Embryonic facial prominence (tissue), 1 donor: ENCODE data around the gene PLXNA4.

Source experiments
- DNase-seq: peaks from one replicate; pipeline ENCODE4 v3.0.0-alpha.2; 2016; ENCODE audit errors: extremely low spot score

The PLXNA4 gene

DNA sequence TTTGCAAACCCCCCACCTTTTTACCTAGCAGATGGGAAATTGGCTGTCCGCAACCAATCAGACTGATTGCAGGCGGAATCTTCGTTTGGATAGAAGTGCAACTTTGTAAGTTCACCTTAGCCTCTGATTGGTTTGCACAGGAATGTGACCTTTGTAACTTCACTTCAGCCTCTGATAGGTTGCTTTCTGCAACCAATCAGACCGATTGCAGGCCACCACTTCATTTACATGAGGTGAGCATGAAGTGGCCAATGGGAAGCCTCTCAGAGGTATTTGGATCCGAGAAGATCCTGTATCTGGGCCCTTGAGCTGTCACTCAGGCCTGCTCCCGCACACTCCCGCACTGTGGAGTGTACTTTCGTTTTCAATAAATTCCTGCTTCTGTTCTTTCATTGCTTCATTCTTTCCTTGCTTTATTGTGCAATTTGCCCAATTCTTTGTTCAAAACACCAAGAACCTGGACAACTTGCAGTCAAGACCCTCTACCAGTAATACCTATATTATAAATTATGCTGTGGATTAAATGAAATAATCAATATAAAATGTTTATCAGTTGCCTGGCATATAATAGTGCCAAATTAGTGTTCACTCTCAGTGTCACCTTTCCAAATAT, 491.4 kb downstream of the PLXNA4 start:
- no peak for DNase-seq

DNA sequence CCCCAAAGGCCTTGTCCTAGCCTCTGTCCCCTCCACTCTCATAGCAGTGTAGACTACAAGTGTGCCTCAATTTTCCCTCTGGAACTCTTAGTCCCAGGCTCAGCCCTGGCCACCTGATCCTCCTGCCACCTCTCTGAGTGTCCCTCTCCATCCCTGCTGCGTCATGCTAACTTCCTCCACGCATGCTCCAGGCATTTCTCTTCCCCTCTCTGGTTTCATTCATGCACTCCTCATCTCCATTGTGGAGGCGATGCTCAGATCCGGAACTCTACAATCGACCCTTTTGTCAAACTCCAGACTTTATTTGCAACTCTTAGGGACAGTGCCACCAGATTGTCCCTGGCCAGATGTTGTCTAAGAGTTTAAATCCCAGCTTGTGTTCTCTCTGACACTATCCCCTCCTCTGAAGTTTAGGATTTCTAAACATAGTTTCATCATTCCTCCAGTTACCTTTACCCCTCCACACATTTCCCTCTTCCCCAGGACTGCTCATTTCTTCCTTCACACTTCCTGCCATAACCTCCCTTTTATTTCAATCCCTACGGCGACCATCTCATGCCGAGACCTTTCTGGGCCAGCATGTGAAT, 492.6 kb downstream of the PLXNA4 start:
- no peak for DNase-seq

DNA sequence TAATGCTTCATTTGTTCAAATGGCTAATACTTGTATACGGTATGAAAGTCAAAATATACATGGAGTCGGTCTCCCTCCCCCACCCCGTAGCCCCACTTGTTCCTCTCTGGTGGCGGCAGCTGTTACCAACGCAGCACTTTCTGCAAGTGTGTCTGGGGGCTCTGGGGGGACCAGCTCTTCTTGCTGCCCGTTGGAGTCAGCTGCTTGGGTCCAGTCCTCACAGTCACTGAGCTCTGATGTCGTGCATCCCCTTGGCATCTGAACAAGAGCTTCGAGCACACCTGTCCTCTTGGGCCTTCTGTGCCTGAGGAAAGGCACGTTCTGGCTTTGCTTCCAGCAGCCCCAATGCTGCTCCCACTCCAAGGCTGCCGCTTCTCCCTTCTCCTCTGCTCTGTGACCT, 493.1 kb downstream of the PLXNA4 start:
- no peak for DNase-seq

DNA sequence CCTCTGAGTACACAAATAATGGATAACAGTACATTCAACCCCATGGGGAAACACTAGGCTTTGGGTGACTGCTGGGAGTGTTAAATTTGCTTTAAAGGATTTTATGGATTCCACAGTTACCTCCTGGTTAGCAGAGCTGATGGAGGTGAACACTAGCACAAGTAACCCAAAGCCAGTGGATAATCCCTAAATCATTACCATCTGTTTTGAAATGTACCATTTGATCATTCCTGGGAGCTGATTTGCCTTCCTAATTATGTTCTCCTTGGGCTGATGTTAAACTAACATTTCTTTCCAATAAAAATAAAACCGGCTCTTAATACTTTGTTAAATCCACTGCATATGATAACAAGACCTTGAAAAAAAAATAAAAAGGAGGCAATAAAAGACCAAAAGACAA, 493.9 kb downstream of the PLXNA4 start:
- DNase-seq = no peak

DNA sequence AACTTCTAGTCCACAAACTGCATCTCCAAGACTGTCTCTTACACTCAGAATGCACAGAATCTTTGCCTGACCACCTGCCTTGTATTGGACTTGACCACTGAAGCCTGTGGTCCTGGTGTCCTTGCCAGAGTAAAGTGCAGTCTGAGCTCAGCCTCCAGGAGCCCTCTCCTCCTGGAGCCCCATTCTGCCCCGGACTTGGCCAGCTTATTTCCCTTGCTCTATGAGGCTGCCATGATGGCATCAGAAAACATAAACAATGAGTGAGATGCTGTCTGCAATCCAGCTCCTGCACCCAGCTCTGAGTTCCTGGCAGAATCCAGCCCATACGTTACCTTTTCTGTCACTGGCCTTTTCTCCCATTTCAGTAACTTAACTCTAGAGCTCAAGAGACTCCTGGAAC, 494.6 kb downstream of the PLXNA4 start:
- DNase-seq = no peak

DNA sequence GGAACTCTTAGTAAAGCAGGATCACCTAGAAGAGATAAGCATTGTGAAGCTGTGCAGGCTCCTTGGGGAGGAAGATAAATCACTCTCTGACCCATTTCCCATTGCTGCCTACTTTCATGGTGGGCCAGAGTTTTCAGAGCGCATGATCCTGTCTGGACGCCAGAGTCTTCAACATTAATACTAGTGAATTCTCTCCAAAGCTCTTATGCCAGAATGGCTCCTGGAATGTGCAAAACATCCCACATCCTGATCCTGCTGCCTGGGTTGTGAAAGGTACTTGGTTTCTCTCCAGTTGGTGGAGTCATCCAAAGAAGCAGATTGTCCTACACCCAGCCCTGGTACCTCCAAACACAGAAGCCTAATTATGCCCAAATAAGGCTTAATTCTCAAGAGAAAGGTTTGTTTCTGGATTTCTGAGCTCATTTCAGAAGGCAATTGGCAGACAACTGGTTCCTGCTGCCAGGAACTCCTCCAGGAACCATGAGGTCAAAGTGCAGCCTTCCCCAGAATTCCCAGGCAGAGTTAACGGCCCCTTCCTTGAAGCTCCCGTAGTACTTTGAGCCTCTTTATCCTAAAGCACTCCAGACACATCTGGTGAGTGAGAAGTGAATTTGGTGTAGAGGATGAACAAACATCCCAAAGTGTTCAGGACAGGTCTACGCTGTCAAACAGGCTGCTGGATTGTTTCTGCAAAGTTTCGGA, 495.2 kb downstream of the PLXNA4 start:
- no peak for DNase-seq

DNA sequence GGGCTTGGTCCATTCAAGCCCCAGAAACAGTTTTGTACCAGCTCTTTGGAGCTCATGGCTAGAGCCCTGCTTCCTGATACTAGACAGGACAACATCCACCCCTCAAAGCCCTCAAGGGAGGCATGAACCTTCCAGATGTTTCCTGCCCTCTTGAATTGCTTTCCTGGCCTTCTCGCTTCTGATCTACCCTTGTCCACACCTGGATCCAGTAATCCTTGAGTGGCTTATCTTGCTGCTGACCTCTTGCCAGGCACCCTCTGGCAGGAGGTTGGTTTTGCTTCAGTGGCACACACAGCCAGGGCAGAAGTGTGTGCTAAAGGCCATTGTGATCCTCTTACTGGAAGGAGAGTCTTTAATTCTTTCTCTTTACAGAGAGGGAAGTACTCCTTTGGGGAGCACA, 495.8 kb downstream of the PLXNA4 start:
- no peak for DNase-seq

DNA sequence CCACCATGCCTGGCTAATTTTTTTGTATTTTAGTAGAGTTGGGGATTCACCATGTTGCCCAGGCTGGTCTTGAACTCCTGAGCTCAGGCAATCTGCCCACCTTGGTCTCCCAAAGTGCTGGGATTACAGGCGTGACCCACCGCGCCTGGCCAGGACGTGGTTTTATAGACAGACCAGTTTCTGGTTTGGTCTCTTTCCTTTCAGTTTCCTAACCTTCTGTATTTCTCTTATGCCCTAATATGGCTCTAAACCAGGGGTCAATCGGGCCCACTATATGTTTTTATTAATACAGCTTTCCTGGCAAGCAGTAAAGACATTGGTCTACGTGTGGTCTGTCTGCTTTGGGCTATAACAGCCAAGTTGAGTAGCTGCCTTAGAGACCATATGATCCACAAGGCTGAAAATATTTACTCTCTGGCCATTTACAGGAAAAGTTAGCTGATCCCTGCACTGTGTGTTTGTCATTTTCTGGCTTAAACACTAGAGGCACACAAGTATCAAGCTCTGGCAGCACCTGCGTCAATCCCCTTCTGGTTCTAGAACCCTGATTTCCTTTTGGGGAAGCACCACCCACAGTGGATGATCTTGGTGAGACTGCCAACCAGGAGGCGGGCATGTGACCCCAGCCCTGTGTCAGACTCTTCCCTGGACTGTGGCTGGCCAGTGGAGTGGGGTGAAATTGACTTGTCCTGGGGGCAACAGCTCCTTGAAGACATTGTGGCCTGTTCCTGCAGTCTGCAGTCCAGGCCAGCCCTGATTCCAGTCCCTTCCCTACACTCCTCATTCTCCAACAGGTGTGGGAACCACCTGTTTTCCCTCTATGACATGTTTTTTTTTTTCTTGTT, 497.2 kb downstream of the PLXNA4 start:
- DNase-seq = no peak

DNA sequence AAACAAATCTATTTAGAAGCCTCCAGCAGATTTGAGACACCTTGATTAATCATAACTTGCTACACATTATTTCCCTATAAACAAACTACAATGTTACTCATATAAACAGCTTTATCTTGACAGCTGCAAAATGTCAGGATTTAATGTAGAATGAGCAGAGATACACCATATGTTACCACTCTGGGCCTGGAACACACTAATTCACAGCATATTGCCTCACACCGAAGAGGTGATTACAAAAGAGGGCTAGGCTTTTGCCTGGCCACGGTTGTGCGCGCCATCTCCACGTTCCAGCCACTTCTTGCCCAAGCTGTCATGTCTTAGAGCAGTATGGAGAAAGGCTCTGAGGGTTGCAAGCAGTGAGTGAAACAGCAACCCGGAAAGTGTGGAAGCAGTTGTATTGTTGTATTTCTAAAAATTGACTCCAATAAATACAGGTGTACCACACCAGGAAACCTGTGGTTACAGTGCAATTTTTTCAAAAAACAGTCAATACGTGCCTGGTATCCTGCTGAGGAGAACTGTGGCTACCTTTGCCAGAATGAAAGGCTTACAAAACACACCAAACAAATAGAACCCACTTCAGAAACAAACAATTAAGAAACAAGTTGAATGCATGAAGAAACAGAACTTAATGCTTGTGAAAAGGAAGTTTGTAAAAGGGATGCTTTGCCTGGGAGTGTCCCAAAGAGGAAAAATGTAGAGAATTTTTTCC, 498.1 kb downstream of the PLXNA4 start:
- no peak for DNase-seq

DNA sequence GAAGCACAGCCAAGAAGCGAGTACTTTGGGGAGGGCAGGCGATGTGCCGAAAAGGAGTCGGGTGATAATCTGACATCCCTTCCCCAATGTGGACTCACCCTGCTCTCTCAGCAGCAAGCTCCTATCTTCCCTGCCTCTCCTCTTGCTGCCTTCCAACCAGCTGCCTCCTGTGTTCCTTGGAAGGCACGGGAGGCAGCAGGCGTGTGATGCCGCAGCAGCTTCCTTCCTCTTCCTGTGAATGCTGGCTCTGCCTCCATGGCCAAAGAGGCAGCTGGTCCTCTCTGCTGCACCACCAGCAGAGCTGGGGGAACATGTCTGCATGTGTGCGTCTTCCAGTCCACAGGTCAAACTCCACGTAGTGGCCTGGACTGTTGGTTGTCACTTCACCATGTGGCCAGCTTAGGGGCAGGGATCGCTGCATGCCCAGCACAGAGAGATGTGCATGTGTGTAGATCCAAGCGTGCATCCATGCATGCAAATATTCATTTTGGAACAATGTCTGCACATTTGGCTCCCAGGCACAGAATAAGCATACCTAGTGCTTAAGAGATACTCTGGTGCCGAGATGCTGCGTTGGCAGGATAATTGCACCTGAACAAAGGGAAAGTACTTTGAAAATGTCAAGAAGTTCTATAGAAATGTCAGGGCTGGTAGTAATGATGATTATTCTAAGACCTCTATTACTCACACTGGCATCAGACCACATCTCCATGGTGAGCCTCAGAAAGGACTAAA, 499.8 kb downstream of the PLXNA4 start:
- no peak for DNase-seq

DNA sequence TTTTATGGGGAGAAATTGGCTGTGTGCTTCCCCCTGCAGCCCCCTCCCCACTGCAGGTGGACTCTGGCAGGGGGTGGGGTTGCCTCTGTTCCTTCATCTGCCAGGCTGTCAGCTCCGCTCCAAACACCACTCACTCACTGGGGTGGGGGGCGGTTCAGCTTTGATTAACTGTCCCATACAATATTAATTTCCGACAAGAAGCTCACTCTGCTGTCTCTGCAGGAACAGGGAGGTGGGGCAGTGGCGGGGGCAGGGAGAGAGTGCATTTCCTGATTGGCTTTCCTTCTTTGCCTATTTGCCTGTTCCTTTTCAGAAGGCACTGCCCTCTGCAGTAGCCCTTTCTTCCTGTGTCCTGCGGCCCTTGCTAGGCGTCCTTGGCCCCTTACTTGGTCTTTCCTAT, 500.8 kb downstream of the PLXNA4 start:
- DNase-seq = no peak

DNA sequence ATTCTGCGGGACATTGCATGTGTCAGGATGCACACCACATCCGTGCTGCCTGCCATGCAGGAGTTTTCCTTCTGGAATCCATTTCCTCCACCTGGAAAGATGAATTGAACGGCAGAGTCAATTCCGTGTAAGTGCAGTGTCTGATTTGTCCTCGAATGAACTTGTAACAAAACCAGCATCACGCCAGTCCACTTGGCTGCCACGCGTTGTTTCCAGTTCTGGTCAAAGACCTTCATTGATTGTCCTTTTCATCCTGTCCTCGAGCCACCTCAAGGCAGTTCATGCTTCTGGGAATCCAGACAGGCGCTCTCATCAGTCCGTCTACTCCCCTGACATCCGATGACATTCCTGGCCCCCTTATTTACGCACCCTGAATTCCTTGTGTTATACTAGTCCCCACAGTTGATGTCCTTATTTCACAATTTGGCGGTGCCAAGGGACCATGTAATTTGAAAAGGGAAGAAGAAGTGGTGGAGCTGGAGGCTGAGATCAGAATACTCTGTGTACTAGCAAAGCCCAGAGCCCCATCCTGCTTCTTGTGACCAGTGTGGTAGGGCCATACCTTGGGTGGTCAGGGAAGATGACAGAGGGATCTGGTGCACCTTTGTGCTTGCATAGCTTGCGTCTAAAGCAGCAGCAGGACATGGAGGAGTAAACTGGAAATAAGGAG, 502.2 kb downstream of the PLXNA4 start:
- no peak for DNase-seq
